Bronchial epithelial cell (primary cell): ENCODE data around the gene MTR. TPM values are rescaled to one million over a fixed set of nuclear protein-coding genes. Genes with fewer than 3 reads are reported as not detected.
A peak's percentile ranks its signal among the peaks of the same experiment; 100 is the strongest.

ENCODE experiments used
- DNase-seq: peaks from one replicate; pipeline ENCODE4 v3.0.0-alpha.2; 2010; ENCODE audit warnings: low read depth
- FAIRE-seq: peaks from 2 replicates; lab custom pipeline; 2011; peaks lifted over from hg19 to GRCh38; lab: Jason Lieb, UNC
- H3K27me3 ChIP-seq: 2 replicates; pipeline ENCODE4 v1.5.1; 2011; ENCODE audit warnings: low read length; ENCODE audit not compliant: control insufficient read depth, insufficient read depth
- H3K36me3 ChIP-seq: 2 replicates; pipeline ENCODE4 v1.5.1; 2011; ENCODE audit warnings: low read length; ENCODE audit not compliant: control insufficient read depth, insufficient read depth
- H3K4me3 ChIP-seq: 2 replicates; pipeline ENCODE4 v1.5.1; 2011; ENCODE audit warnings: mild to moderate bottlenecking, low read depth, low read length, control low read depth
- total RNA-seq: library from RNA; depleted of rRNA; stranded (reverse); fragments of >200 nt; gene quantifications from 2 replicates; pipeline ENCODE4 v1.2.1, GENCODE V29; 2014
- TF ChIP-seq, protein P1 (sequence below): IDR thresholded peaks from 2 replicates; pipeline ENCODE4 v1.5.1; 2011; ENCODE audit warnings: mild to moderate bottlenecking, moderate library complexity, low read length, control low read depth, inconsistent platforms; ENCODE audit not compliant: insufficient read depth, severe bottlenecking

MTR gene
- total RNA-seq, 1 donor from 2014 or later: 13.4 TPM

DNA sequence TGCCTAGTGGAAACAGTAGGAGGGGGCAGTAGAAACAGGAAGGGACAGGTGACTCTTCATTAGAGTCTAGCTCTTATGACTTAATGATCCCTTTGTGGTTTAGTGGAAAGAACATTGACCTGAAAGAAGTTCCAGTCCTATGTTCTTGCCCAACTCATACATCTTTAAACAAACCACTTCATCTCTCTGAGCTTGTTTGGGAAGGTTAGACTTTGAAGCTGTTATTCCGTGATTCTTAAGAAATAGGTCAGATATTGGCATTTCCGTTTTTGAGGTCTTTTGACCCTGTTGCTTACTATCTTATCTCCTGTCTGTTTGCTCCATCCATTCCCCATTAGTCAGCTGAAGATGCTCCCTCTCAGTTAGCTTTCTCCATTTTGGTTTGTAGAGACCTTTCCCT is 38.5 kb downstream of the MTR start:
- Histone ChIP-seq H3K27me3 (no peaks in the 10 kb centered on the region), H3K4me3 (no peak overlapping the region), H3K36me3 (peaks cover 13% of the 10 kb centered on the region)
- FAIRE-seq (no peak), DNase-seq (no peak)
- TF ChIP-seq, protein P1, sequence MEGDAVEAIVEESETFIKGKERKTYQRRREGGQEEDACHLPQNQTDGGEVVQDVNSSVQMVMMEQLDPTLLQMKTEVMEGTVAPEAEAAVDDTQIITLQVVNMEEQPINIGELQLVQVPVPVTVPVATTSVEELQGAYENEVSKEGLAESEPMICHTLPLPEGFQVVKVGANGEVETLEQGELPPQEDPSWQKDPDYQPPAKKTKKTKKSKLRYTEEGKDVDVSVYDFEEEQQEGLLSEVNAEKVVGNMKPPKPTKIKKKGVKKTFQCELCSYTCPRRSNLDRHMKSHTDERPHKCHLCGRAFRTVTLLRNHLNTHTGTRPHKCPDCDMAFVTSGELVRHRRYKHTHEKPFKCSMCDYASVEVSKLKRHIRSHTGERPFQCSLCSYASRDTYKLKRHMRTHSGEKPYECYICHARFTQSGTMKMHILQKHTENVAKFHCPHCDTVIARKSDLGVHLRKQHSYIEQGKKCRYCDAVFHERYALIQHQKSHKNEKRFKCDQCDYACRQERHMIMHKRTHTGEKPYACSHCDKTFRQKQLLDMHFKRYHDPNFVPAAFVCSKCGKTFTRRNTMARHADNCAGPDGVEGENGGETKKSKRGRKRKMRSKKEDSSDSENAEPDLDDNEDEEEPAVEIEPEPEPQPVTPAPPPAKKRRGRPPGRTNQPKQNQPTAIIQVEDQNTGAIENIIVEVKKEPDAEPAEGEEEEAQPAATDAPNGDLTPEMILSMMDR: no peak

DNA sequence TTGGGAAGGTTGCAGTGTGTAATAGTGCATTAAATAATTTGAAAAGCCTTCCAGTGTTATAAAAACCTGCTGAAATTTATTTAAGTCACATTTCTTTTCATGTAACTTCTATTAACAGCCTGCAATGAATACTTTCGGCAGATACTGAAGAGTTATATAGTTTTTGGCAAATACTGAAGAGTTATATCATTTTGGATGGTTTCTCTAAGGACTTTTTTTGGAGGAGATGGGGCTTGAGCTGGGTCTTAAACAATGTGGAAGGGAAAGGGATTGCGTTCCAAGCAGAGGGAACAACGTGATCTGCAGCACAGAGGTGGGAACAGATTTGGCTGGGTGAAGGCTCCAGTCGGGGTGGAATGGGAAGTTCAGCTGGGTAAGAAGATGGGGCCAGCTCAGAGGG is 39.8 kb downstream of the MTR start:
- no peak for DNase-seq
- H3K27me3 ChIP-seq: no peaks in the 10 kb centered on the region
- no peak for FAIRE-seq
- peaks cover 11% of the 10 kb centered on the region for H3K36me3 ChIP-seq
- H3K4me3 ChIP-seq: no peak overlapping the region
- TF ChIP-seq, protein P1: no peak

DNA sequence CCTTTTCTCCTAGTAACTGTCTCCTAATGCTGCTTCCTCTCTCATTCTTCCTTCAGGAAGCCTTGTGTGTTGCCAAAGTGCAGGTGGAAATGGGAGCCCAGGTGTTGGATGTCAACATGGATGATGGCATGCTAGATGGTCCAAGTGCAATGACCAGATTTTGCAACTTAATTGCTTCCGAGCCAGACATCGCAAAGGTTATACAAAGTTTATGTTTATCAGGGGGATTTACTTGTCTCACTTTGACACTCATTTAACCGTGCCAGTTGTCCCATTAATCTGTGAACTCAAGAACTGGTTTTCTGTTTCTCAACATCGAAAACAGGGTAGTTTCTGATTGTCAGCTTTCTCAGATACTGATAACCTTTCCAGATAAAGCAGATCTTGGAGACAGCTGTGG is 40.4 kb downstream of the MTR start:
- H3K27me3 ChIP-seq: no peaks in the 10 kb centered on the region
- H3K36me3 ChIP-seq: peaks cover 11% of the 10 kb centered on the region
- peak; percentile 50 for FAIRE-seq
- H3K4me3 ChIP-seq: no peak overlapping the region
- TF ChIP-seq, protein P1: no peak
- no peak for DNase-seq

DNA sequence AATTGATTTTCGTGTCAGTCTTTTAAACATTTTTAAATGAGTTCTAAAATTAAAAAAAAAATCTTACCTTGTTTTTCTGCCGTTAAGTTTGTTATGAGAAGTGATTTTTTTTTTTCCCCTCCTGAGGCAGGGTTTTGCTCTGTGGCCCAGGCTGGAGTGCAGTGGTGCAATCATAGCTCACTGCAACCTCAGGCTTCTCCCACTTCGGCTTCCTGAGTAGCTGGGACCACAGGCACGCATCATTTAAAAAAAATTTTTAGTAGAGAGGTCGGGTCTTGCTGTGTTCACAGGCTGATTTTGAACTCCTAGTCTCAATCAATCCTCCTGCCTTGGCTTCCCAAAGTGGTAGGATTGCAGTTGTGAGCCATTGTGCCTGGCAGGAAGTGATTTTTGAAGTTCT is 41.1 kb downstream of the MTR start:
- no peak overlapping the region for H3K4me3 ChIP-seq
- TF ChIP-seq, protein P1: no peak
- DNase-seq: no peak
- peaks cover 11% of the 10 kb centered on the region for H3K36me3 ChIP-seq
- FAIRE-seq: no peak
- H3K27me3 ChIP-seq: no peaks in the 10 kb centered on the region

DNA sequence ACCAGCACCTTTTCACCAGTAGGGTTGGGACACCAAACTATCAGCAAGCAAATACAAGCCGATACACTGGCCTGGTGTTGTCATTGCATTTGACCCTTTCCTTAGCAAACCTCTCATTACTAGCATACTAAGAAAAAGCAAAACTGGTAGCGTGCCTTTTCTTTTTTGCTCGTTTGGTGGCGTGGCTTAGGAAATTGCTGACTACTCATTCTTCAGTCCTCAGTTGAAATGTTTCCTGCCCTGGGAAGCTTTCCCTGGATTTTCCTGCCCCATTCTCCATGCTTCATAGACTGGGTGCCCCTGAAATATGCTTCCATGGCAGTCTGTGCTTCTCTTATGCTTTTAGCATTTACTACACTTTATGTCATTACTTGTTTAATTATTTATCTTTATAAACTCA is 42.0 kb downstream of the MTR start:
- Histone ChIP-seq H3K36me3 (peaks cover 11% of the 10 kb centered on the region), H3K27me3 (no peaks in the 10 kb centered on the region), H3K4me3 (no peak overlapping the region)
- FAIRE-seq: no peak
- TF ChIP-seq, protein P1: no peak
- DNase-seq: no peak

DNA sequence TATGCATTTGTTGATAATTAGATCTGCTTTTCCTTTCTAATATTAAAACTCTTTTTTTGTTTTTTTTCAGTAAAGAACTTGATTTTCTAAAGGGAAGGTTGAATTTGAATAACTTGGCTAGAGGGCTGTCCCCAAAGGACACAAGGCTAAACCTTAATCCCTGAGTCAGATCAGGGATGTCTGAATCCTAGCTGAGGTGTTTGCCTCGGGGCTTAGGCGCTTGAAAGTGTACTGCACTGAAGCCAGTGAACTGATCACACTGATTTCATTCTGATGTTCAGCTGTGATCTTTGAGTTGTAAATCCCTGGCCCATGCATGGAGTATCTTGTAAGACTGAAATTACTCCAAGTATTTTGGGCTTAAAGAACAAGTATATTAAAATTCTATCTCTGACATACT is 42.8 kb downstream of the MTR start:
- no peak overlapping the region for H3K4me3 ChIP-seq
- peaks cover 10% of the 10 kb centered on the region for H3K36me3 ChIP-seq
- TF ChIP-seq, protein P1: no peak
- no peaks in the 10 kb centered on the region for H3K27me3 ChIP-seq
- peak; percentile 6 for DNase-seq
- no peak for FAIRE-seq
